NCI-H446 (cell line): Measurements from ENCODE around the gene CEACAM6.

Experiments used
- DNase-seq, 2 experiments: peaks; one replicate each; lab custom pipeline; 2025; lab: John Stamatoyannopoulos, UW

CEACAM6 gene

DNA sequence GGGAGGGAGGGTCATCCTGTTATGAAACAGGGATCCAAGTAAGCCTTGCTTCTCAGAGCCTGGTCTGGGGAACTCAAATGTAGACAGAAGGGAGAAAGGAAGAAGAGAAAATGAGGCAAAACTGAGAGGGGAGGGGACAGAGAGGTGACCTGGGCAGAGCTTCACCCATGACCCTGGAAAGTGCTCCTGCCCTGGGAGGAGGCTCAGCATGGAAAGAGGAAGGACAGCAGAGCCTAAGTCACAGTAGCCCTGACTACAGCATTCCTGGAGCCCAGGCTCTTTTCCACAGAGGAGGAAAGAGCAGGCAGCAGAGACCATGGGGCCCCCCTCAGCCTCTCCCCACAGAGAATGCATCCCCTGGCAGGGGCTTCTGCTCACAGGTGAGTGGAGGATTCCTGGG lies 41.0 kb downstream of the CEACAM6 start, which contains the start of gene CEACAM3:
CEACAM3 (plus strand) TSS at position 226 of the 400 bp plus-strand sequence; CDS start at position 317, 91 bp downstream.
- DNase-seq: no peak

DNA sequence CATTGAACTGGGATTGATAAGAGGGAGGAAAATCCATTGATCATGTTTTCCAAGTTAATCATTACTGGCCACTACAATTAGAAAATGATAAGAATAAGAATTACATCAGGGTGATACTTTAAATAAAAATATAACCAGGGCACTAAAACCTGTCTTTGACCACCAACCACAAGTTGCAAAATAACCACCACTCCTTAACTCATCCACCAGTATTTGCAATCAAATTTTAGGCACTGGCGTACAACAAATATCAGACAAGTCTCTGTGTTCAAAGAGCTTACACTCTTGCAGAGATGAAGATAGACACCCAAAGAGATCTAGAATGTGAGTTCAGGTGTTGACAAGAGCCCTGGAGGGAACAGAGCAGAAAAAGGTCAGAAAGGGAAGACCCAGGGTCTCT lies 41.6 kb downstream of the CEACAM6 start:
- DNase-seq: no peak

DNA sequence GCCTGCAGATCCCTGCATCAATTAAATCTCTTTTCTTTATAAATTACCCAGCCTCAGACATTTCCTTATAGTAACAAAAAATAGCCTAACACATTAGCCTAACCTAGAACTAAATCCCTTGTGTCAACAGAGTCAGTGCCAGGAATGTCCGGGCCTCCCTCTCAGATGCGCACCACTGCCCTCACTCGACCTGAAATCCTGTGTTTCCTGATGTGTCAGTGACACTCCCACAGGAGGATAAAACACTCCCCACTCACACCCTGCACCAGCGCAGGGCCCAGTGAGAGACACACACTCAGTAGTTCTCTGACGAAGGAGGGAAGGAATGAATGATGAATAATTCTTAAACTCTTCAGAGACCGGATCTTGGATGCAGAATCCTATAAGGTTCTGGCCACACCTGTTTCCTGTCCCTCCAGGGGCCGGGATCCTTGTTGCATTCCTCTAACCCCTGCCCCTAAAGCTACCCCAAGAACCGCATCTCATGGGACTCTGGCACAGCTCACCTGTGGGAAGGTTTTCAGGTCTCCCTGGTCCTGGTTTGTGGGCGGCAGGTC lies 44.2 kb downstream of the CEACAM6 start:
- no peak for DNase-seq

DNA sequence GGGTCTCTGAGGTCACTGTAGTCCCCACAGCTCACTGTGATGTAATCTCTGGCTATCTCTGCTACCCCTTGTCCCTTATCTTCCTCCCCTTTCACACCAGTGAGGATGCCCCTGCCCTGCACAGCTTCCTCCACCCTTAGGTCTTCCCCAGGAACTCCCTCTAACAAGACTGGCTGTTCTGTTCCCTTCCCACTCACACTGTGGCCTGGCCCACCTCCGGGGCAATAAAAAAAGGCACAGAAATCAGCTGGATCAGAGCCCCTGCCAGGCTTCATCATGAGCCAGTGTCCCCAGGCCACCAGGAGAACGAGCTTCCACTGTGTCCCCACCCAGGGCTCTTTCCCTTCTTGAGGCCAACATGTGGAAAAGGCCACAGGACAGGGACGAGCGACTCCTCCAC lies 45.7 kb downstream of the CEACAM6 start:
- no peak for DNase-seq

DNA sequence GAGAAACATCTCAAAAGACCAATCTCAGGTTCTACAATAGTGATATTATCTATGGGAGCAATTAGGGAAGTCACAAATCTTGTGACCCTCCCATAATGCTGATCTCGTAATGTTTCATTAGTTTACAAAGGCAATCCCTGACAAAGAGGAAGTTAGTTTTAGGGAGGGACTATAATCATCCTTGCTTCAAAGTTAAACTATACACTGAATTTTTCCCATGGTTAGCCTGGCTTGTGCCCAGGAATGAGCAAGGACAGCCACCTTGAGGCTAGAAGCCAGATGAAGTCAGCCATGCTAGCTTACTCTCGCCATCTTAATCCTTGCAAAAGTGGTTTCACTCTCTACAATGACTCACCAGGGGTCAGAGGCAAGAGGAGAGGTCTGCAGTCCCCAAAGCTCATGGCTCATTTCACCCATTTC lies 46.5 kb downstream of the CEACAM6 start:
- no peak for DNase-seq

DNA sequence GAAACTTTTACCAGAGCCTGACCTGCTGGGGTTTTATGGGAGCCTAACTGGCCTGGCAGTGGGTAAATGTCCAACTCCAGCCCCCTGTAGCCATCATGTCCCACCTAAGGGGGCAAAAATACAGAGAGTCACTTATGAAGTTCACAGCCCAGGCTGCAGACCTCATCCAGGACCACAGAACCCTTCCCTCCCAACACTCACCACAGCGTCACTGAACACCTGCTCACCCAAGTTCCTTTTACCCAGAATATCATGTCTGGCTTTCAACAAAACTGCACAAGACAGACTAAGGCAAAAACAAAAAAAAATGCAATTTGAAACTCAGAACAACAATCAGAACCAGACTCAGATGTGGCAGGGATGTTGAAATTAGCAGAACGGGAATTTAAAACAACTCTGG lies 47.4 kb downstream of the CEACAM6 start:
- DNase-seq: no peak

DNA sequence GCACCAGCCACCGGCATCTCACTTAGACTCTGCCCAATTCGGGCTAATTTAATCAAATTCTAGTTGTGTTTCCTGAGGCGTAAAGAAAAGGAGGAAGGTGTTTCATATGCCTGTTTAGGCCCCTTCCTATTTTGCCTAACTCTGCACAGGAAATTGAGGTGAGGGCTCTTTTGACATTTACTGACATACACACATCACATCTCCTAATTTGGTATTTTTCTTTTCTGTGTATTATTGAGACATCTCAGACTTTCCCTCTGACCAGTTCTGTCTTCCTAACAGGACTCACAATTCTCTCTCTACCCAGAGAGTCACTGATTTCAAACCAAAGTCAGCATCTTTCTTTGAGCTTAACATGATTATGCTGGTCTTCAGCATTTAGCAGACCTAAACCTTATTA lies 49.0 kb downstream of the CEACAM6 start:
- no peak for DNase-seq

DNA sequence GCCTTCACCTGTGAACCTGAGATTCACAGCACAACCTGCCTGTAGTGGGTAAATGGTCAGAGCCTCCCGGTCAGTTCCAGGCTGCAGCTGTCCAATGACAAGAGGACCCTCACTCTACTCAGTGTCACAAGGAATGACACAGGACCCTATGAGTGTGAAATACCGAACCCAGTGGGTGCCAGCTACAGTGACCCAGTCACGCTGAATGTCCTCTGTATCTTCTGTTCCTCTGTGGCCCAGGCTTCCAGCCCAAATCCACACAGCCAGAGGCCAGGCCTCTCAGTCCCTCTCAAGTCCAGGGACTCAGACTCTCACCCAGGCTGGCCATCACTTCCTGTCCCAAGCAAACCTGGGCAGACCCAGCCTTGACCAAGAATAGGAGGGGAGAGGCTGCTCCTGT lies 51.8 kb downstream of the CEACAM6 start:
- no peak for DNase-seq

DNA sequence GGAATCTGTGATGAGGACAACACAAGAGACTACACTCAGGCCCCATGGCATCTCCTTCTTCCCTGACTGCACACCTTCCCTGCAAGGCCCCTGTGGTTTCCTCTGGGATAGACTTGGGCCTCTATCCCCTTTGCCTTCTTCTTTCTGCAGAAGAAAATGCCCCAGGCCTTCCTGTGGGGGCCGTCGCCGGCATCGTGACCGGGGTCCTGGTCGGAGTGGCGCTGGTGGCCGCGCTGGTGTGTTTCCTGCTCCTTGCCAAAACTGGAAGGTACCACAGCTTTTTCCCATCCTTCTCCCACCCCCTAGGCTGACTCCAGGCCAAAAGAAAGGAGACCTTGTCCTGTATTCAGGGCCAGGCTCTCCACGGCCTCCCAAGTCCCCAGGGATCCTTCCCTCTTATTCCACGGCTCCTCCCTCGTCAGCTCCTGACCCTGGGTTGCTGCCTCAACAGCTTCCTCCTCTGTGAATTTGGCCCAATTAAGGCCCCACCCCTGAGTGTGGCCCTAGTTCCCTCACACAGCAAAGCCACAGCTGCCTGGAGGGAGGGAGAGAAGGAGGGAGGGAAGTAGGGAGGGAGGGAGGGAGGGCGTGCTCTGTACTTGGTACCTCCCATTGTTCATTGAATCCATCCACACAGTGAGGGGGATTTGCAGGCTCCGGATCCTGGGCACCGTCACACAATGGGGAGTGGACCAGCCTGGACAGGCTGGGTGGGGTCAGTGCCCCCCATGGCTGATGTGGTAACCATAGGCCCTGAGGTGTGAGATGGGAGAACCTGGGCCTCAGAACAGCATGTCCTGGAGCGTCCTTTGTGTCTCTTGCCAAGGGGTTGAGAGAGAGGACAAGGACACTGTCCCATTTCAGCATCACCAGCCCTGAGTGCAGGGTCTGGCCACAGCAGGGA lies 53.6 kb downstream of the CEACAM6 start:
- no peak for DNase-seq

DNA sequence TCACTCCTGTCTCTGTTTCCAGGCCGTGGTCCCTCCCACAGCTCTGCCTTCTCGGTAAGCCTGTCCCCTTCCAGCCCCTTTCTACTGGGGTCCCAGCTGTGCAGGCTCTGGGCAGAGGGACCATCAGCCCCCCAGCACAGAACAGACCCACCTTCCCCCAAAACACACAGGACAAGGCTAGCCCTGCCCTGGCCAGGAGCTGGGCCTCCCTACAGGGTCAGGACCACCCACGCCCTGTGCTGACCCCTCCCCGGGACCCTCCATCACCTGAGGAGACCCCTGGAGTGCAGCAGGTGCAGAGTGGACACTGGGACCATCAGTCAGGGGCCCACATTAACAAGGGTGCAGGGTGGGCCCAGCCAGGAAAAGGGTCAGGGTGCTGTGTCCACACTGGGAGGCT lies 55.0 kb downstream of the CEACAM6 start:
- no peak for DNase-seq

DNA sequence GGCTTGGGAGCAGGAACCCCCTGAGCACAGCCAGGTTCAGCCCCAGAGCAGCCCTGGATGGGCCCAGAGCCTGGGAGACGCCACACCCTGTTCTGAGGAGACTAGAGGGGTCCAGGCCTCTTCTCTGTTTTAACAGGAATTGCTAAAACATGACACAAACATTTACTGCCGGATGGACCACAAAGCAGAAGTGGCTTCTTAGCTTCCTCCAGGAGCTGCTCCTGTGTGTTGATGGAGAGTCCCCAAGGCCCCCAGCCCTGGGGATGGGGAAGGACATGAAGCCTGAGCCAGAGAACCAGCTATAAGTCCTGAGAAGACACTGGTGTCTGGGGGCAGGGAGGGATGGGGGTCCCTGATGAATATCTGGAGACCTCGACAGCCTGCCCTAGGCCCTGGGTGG lies 55.7 kb downstream of the CEACAM6 start:
- DNase-seq: no peak

DNA sequence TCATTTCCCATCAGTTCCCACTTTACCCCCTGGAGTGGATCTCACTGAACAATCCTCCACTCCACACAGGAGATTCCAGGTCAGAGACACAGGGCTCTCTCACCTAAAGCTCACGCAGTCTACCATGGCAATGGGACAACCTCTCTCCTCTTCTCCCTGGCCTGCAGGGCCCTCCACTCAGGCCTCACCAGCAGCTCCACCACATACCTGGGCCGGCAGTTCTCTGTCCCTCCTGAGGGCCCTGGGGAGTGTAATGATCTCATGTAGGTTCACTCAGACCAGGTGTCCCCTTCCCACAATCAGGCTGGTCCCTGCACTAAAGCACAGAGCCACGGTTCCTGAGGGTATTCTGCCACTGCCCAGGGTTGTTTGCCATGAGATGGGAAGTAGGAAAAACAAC lies 56.7 kb downstream of the CEACAM6 start:
- no peak for DNase-seq

DNA sequence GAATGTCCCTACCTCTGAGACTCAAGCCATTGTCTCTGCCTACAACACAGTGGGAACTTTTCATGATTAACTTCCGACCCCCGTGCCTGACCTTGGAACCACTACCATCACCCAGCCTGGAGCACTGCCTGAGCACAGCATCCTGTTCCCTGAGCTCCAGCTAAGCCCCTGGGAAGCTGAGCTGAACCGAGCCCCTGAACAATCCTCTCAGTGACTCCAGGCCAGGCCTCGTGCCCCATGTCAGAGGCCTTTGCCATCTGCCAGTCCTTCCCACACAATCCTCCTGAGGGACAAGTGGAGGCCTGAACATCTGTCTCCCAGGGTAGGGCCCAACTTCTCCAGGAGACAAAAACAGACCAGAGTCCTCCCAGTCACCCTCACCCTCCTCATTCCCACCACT lies 58.6 kb downstream of the CEACAM6 start:
- DNase-seq: no peak

DNA sequence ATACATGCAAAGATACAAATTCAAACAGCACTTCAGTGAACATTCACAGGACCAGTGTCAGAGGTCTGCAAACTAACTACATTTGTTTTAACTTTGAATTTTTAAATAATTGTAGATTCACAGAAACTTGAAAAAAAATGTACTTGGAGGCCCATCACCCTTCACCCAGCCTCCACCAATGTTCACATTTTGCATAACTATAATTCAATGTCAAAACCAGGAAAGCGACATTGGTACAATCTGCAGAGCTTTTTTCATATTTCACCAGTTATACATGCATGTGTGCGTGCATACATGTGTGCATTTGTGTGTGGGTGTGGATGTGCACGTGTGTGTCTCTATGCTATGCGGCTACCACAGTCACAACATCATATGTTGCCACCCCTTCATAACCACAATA lies 60.0 kb downstream of the CEACAM6 start:
- no peak for DNase-seq

DNA sequence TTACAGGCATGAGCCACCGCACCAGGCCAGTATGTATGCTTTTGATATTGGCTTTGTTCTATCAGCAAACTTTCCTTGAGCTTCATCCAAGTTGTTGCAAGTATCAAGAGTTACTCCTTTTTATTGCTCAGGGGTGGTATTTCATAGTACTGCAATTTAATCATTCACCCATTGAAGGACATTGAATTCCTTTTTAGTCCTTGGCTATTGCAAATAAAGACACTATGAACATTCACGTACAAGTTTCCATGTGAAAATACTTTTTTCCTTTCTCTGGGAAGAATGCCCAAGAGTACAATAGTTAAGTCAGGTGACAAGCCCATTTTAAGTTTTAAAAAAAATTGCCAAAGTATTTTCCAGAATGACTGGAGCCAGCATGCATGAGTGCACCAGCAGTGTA lies 61.4 kb downstream of the CEACAM6 start:
- no peak for DNase-seq

DNA sequence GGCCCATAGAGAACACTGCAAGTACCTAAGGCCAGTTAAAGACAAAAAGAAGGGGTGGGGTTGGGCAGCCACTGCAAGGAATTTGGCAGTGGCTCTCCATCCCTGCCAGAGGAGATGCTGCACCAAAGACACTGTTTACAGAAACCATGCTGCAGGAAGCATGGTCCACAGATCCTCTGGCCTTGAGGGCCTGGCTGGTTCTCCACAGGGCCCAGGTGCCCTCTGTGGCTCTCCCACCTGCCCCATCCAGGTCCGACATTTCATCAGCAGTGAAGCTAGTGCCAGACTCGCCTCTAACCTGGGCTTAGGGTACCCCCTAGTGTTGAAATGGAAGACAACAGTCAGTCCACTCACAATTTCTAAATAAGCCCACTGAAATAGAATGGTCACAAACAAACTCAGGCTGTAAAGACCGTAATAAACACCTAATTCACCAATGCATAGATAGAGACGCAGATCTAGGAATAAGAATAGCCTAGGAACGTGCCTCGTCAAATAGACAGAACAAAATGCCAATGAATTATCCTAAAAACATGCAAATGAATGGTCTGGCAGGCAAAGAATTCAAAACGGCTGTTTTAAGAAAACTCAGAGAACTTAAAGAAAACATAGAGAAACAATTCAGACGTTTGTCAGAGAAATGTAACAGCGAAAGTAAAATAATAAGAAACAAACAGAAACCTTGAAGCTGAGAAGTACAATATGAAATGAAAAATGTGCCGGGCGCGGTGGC lies 65.8 kb downstream of the CEACAM6 start:
- DNase-seq: peak in 1 of 2 experiments; percentile 40
